Uterus (tissue), 2 donors: ENCODE measurements around the gene IBA57.

Experiments used
- POLR2A ChIP-seq, 2 donors: fragments of 450-650 bp; IDR thresholded peaks; one replicate each; pipeline ENCODE4 v1.6.1; 2016; ENCODE audit warnings: antibody characterized with exemption in 2 of 2, mild to moderate bottlenecking in 1 of 2, moderate library complexity in 1 of 2
- TF ChIP-seq, protein P1 (sequence below), 4 experiments: fragments of 200-600 bp in 2 of 4; fragments of 450-650 bp in 2 of 4; sonication (generic) in 2 of 4; IDR thresholded peaks; one replicate each; pipeline ENCODE4 v1.5.1; 2016 to 2019; ENCODE audit warnings: antibody characterized with exemption in 4 of 4, mild to moderate bottlenecking in 2 of 4, moderate library complexity in 1 of 4

DNA sequence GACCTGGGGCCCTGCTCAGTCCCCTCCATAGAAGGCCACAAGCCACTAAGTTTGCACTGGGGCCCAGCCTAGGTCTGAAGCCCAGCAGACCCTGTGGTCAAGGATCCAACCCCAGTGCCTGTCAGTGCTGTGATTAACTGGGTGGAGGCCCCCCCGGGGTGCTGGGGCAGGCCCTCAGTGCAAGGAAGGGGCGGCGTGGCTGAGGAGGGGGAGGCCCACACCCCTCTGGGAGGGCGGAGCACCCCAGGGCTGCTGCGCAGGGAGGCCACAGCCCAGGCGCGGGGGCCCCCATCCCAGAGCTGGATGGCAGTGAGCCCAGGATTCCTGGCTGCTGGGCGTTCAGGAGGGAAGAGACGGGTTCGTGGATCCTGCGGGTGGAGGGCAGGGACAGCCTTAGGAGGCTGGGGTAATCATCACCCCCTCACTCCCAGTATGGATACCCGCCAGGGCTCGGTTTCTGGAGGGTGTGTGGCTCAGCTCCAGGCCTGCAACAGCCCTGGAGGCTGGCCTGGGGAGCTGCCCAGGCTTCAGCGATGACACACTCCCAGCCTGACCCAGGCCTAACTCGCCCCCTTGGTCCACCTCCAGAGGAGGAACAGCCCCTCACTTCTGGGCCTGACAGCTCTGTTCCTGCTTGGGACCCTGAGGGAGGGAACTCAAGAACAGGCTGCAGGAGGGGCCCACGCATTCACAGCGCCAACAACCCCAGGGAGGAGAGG, 15.0 kb upstream of the IBA57 start:
- TF ChIP-seq, protein P1, sequence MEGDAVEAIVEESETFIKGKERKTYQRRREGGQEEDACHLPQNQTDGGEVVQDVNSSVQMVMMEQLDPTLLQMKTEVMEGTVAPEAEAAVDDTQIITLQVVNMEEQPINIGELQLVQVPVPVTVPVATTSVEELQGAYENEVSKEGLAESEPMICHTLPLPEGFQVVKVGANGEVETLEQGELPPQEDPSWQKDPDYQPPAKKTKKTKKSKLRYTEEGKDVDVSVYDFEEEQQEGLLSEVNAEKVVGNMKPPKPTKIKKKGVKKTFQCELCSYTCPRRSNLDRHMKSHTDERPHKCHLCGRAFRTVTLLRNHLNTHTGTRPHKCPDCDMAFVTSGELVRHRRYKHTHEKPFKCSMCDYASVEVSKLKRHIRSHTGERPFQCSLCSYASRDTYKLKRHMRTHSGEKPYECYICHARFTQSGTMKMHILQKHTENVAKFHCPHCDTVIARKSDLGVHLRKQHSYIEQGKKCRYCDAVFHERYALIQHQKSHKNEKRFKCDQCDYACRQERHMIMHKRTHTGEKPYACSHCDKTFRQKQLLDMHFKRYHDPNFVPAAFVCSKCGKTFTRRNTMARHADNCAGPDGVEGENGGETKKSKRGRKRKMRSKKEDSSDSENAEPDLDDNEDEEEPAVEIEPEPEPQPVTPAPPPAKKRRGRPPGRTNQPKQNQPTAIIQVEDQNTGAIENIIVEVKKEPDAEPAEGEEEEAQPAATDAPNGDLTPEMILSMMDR (IDR thresholded peaks at IDR 0.05) = peak in 1 of 4 experiments; percentile 24
- TF ChIP-seq POLR2A (IDR thresholded peaks at IDR 0.05) = no peak
